KG1 (cell line): Measurements from ENCODE around the gene FYN.

Source experiments
- DNase-seq: peaks from one replicate; lab custom pipeline; 2025; lab: John Stamatoyannopoulos, UW

The FYN gene

GRCh38 chr6:111806561-111807497 lies 66.4 kb downstream of the FYN start:
- no peak for DNase-seq

DNA sequence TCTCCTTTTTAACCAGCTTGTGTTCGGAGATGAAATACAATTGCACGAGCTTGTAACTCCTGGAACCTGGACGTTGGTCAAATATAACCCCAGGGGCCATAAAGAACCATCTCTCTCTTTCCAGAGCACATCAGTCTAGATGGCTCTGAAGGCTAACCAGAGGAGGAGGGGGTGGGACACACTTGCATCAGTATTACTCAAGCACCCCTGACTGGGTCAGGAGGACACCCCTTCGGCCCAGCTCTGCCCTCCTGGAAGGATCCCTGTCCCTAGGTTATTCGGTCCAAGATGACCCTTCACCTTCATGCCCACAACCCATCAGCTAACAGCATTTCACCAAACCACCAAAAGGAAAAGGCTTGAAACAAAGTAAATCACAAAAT lies 67.1 kb downstream of the FYN start:
- no peak for DNase-seq

- DNase-seq, result no peak
Measured at GRCh38 chr6:111805511-111806164, 67.6 kb downstream of the FYN start.

DNA sequence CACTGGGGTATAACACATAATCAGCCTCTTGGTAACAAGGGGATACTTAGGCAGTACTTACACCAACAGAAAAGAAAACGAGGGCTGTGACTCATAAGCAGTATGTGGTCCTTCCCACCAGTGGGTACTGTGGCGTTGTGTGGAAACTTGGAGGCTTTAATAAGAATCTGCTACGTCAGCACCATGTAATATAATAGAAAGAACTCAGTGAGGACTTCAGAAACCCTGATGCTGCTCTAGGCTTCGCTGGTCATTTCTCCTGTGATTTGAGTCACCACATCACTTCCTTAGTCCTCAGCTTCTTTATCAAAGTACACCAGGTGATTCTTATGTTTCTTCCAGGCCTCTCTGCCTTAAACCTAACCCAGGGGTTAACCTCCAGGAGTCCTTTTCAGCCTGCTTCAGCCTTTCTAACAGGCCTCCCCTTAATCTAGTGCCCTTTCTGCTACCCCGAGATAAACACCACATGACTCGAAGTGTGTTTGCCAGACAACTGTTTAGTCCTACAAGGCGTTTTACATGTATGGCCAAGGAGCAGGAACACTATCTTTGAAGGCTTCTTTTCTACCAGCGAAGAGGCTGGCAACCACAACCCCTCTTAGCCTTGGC lies 68.5 kb downstream of the FYN start:
- DNase-seq, result no peak

DNA sequence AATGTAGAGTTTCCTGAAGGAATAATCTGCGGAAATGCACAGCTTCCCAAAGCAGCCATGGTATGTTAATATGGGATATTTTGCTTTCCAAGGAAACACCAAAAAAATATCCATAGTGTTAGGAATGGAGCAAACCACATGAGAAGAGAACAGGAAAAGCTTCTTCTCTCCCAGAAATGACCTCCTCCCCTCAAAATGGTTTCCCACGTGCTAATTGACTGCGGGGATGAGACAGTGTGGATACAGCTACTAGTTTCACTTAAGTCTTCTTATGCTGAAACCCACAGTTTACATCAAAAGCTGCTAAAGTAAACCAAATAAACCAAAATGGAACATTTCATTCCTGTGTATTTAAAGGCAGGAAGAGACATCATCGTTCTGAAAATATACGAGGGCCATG lies 69.4 kb downstream of the FYN start:
- no peak for DNase-seq

GRCh38 chr6:111803371-111803770 lies 69.9 kb downstream of the FYN start:
- DNase-seq, result no peak

- DNase-seq, result no peak
Measured at GRCh38 chr6:111802720-111803330, 70.4 kb downstream of the FYN start.

GRCh38 chr6:111802015-111802414 lies 71.2 kb downstream of the FYN start:
- no peak for DNase-seq

DNA sequence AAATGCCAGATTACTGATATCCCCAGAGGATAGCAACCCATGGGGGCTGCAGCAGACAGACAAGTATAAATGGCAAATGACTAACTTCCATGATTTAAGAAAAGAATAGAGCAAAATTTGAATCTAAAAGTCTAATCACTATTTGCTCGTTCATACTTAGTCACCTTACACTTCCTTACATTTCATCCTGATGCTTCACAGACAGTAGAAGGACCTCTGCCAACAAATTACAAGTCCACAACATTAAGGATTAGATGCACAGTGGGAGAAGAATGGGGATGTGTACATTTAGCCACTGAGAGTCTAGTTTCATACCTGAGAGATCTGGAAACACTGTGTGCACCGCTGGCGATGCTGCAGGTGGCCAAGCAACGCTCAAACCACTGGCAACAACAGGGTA lies 72.4 kb downstream of the FYN start:
- DNase-seq, result no peak

DNA sequence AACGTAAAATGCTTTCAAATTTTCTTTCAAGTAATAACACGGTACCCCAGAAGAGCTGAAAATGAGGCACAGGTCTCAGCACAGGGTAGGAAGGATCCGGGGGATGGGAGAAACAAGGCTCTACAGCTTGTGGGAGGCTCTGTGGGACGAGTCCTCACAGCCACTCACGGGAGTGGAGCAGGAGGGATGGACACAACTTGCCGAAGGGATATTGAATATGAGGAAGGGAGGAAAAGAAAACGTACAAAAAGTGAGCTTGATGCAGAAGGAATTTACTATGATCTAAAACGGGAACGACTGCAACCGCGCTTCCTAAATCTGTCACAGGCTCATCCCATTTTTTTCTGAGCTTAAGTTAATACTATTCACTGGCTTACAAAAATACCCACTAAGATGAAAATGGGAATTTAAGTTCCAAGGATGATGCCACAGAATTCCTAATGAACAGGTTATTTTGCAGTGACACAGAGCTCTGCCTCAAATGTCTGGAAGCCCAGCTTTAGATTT lies 72.9 kb downstream of the FYN start:
- no peak for DNase-seq

DNA sequence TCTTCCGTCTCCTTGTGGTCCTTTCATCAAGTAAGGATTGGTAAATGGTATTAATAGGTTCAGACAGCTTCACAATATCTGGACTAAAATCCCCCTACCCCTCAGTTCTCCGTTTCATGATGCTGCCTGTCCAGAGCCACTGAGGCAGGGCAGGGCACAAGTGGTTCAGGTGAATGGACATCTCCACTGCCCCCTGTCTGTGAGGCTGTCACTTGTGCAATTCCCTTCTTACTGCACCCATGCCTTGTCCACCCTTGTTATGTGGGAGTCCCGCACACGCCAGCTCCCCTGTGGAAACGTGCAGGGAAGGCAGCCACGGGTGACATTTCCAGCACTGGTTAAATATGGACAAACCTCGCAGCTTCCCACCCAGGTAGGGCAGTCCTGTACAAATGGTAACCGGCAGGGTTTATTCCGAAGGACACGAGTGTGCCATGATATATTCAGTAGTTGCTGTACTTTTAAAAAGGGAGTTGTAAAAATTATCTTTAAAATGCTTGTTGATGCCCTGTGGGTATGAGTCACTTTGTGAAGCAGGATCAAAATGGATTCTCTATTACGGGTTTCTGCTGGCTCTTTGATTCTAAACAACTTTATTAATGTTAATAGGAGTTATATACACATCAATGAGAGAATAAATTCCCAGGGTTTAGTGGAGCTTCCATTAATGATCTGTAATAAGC lies 73.5 kb downstream of the FYN start:
- no peak for DNase-seq

- DNase-seq, result no peak
Measured at GRCh38 chr6:111798281-111798725, 74.9 kb downstream of the FYN start.

DNA sequence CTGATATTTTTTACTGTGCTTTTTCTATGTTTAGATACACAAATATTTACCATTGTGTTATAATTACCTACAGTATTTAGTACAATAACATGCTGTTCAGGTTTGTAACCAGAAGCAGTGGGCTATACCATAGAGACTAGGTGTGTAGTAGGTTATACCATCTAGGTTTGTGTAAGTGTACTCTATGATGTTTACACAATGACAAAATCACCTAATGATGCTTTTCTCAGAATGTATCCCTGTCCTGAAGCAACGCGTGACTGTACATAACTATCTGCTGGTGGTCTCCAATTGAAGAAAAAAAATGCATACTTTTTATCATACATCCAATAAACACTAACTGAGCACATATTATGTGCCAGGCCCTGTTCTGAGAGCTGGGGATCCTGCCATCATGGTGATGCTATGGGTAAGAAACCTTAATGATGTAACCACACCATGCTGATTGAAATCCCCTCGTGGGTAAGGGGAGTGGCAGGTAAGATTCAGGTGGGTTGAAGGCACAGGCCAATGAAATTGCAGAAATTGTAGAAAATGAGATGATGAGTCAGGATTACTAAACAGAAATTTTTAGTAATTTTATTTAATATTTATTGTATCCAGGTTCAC lies 76.8 kb downstream of the FYN start:
- no peak for DNase-seq

DNA sequence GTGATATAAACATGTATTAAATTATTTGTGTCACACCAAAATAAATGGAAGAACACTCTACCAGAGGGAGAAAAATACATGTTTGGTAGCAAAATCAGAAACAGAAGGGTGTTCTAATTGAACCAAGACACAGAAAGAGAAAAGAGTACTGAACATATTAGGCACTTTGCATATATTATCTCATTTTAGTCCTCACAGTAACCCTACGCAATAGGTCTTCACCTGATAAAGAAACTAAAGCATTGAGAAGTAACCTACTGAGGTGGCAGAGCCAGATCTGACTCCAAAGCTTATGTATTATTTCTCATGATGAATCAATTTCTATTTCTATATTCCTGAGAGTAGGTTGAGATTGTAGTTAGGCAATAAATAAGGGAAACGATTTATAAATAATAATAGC lies 77.7 kb downstream of the FYN start:
- no peak for DNase-seq

DNA sequence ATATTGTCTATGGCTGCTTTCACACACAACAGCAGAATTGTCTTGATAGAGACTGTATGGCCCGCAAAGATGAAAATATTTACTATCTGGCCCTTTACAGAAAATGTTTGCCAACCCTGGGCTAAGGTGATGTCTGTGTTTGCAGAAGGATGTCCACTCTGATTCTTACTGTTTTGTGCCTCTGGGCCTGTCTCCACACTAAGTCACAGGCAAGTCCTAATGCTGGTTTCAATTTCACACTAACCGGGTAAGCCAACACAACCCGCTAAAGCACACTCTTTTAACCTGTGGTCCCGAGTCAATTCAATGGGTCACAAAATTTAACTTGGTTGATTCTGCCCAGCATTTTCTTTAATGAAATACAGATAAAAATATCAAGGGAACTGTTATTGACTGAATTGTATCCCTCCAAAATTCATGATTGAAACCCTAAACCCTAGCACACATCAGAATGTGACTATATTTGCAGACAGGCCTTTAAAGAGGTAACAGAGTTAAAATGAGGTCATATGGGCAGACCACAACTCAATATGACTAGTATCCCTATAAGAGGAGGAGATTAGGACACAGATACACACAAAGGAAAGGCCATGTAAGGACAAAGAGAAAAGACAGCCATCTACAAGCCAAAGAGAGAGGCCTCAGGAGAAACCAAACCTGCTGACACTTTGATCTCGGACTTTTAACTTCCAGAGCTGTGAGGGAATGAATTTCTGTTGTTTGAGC lies 78.4 kb downstream of the FYN start:
- DNase-seq, result no peak

GRCh38 chr6:111794300-111794699 lies 79.0 kb downstream of the FYN start:
- no peak for DNase-seq

GRCh38 chr6:111793711-111794111 lies 79.5 kb downstream of the FYN start:
- no peak for DNase-seq

GRCh38 chr6:111792914-111793700 lies 80.1 kb downstream of the FYN start:
- no peak for DNase-seq

DNA sequence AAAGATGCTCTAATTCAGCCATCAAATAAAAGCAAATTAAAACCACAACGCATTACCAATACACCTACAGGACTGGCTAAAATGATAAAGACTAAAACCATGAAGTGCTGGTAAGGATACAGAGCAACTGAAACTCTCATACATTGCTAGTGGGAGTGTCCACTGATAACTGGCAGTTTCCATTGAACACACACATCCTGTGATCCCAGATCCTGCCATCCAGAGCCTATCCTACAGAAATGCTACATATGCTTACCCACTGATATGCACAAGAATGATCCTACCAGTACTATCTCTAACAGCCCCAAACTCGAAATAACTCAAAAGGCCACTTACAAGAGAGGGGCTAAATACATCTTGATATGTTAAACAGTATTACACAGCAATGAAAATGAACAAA lies 81.0 kb downstream of the FYN start:
- no peak for DNase-seq

- DNase-seq, result no peak
Measured at GRCh38 chr6:111791415-111791814, 81.8 kb downstream of the FYN start.
